ENCODE measurements around the gene PXDC1.

DNA sequence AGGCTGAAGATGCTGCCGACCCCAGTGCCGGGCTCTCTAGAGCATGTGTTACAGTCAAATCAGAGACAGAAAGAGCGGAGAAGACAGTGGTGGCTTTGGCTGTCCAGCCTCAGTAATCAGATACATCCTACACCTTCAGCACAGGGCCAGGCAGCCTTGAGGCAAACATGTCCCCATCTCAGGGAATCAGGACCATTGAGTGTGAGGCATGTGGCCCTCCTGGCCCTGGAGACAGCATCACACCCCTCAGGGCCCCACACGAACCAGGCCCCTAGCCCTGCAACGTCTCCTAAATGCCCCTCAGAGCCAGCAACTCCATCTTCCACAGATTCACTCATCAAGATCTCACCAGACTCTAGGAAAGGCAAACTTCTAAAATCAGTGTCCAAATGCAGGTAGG, 24.5 kb downstream of the PXDC1 start:
- no peak for TF ChIP-seq TAF1 (IDR thresholded peaks at IDR 0.05; ENCODE audit: borderline replicate concordance, insufficient read depth, low read length)
- no peak for TF ChIP-seq SIN3A (IDR thresholded peaks at IDR 0.05; ENCODE audit: borderline replicate concordance, insufficient read depth, low read length)

All from PFSK-1 (cell line).